Osteoblast (primary cell): Measurements from ENCODE around the gene TTLL5. TPM values are rescaled to one million over a fixed set of nuclear protein-coding genes. Genes with fewer than 3 reads are reported as not detected.

Experiments
- DNase-seq: peaks from one replicate; pipeline ENCODE4 v3.0.0; 2011; ENCODE audit warnings: low spot score, mixed read lengths; ENCODE audit not compliant: insufficient read length; ENCODE audit errors: missing footprints
- H2AFZ ChIP-seq: 2 replicates; pipeline ENCODE4 v1.6.0; 2011; ENCODE audit warnings: mild to moderate bottlenecking, low read length
- H3K27ac ChIP-seq: 2 replicates; pipeline ENCODE4 v1.5.1; 2011; ENCODE audit warnings: mild to moderate bottlenecking, low read depth, low read length, moderate library complexity
- H3K27me3 ChIP-seq: 2 replicates; pipeline ENCODE4 v1.6.0; 2012; ENCODE audit warnings: mild to moderate bottlenecking, control low read depth, inconsistent platforms, low read length, moderate library complexity; ENCODE audit not compliant: insufficient read depth
- H3K36me3 ChIP-seq: 2 replicates; pipeline ENCODE4 v1.5.1; 2011; ENCODE audit warnings: mild to moderate bottlenecking, low read length, control low read depth, moderate library complexity; ENCODE audit not compliant: insufficient read depth
- H3K4me1 ChIP-seq: 2 replicates; pipeline ENCODE4 v1.5.1; 2011; ENCODE audit warnings: mild to moderate bottlenecking, low read length, control low read depth, moderate library complexity; ENCODE audit not compliant: insufficient read depth
- H3K4me2 ChIP-seq: 2 replicates; pipeline ENCODE4 v1.6.0; 2011; ENCODE audit warnings: mild to moderate bottlenecking, low read length; ENCODE audit not compliant: insufficient read depth
- H3K4me3 ChIP-seq: fragments of 200-600 bp; sonication (generic); 3 replicates; pipeline ENCODE4 v1.5.1; 2012; ENCODE audit warnings: mild to moderate bottlenecking, low read length, inconsistent platforms; ENCODE audit not compliant: insufficient read depth
- H3K79me2 ChIP-seq: 2 replicates; pipeline ENCODE4 v1.6.0; 2012; ENCODE audit warnings: mild to moderate bottlenecking, low read length, control low read depth, inconsistent platforms; ENCODE audit not compliant: insufficient read depth
- H3K9me3 ChIP-seq: 2 replicates; pipeline ENCODE4 v1.5.1; 2011; ENCODE audit warnings: low read depth, low read length, control low read depth
- H4K20me1 ChIP-seq: 2 replicates; pipeline ENCODE4 v1.6.0; 2012; ENCODE audit warnings: mild to moderate bottlenecking, low read length, control low read depth; ENCODE audit not compliant: insufficient read depth
- CTCF ChIP-seq: IDR thresholded peaks from 2 replicates; pipeline ENCODE4 v1.5.1; 2011; ENCODE audit warnings: mild to moderate bottlenecking, low read depth, low read length, moderate library complexity; ENCODE audit errors: extremely low read depth
- total RNA-seq: library from RNA; depleted of rRNA; stranded (reverse); fragments of >200 nt; gene quantifications from 2 replicates; pipeline ENCODE4 v1.2.3, GENCODE V29; 2012

TTLL5 gene
- total RNA-seq, 1 donor: 30.4 TPM

DNA sequence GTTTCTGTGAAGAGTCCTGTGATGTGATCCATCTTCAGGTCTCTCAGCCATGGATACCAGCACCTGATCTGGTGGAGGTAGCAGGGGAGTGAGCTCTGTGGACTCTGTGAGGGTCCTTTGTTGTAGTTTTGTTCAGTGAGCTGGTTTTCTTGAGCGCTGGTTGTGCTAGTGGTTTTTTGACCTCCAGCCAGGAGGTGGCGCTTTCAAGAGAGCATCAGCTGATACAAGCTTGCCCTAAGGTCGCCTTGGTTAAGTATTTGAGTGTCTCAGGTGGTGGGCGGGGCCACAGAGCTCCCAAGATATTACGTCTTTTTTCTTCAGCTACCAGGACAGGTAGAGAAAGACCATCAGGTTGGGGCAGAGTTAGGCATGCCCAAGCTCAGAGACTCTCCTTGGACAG, 139.7 kb downstream of the TTLL5 start:
- no peak for TF ChIP-seq CTCF
- H2AFZ ChIP-seq: no peak overlapping the region

GRCh38 chr14:75802486-75802885, 141.4 kb downstream of the TTLL5 start:
- Histone ChIP-seq H3K9me3 (no peaks in the 10 kb centered on the region), H3K27me3 (no peaks in the 10 kb centered on the region), H2AFZ (no peak overlapping the region), H3K36me3 (no peaks in the 10 kb centered on the region), H3K4me3 (no peak overlapping the region), H4K20me1 (no peaks in the 10 kb centered on the region), H3K4me2 (no peak overlapping the region), H3K79me2 (no peaks in the 10 kb centered on the region), H3K4me1 (no peaks in the 10 kb centered on the region), H3K27ac (no peak overlapping the region)
- TF ChIP-seq CTCF: no peak
- no peak for DNase-seq

More for the DNA sequence above, 139.7 kb downstream of the TTLL5 start:
- DNase-seq: no peak
- no peak overlapping the region for H3K4me2 ChIP-seq
- H3K9me3 ChIP-seq: no peaks in the 10 kb centered on the region
- no peaks in the 10 kb centered on the region for H3K27me3 ChIP-seq
- no peaks in the 10 kb centered on the region for H3K4me1 ChIP-seq
- H3K4me3 ChIP-seq: no peak overlapping the region
- no peaks in the 10 kb centered on the region for H3K79me2 ChIP-seq
- no peaks in the 10 kb centered on the region for H3K36me3 ChIP-seq
- H3K27ac ChIP-seq: no peak overlapping the region
- no peaks in the 10 kb centered on the region for H4K20me1 ChIP-seq

GRCh38 chr14:75803765-75804164, 142.7 kb downstream of the TTLL5 start:
- H4K20me1 ChIP-seq: no peaks in the 10 kb centered on the region
- H3K9me3 ChIP-seq: no peaks in the 10 kb centered on the region
- H3K27me3 ChIP-seq: no peaks in the 10 kb centered on the region
- no peak overlapping the region for H3K27ac ChIP-seq
- H3K4me2 ChIP-seq: no peak overlapping the region
- H2AFZ ChIP-seq: no peak overlapping the region
- no peak overlapping the region for H3K4me3 ChIP-seq
- no peak for TF ChIP-seq CTCF
- H3K4me1 ChIP-seq: no peaks in the 10 kb centered on the region
- H3K79me2 ChIP-seq: no peaks in the 10 kb centered on the region
- DNase-seq: peak; percentile 3
- H3K36me3 ChIP-seq: no peaks in the 10 kb centered on the region

- Histone ChIP-seq H3K36me3 (no peaks in the 10 kb centered on the region), H3K4me1 (no peaks in the 10 kb centered on the region), H3K79me2 (no peaks in the 10 kb centered on the region), H3K27ac (no peak overlapping the region), H2AFZ (no peak overlapping the region), H3K4me3 (no peak overlapping the region), H3K4me2 (no peak overlapping the region), H3K9me3 (no peaks in the 10 kb centered on the region), H4K20me1 (no peaks in the 10 kb centered on the region), H3K27me3 (no peaks in the 10 kb centered on the region)
- peak; percentile 11 for DNase-seq
- no peak for TF ChIP-seq CTCF
These were observed 143.7 kb downstream of the TTLL5 start for GRCh38 chr14:75804570-75805275.
